Lung (tissue), 11 donors: ENCODE data around the gene SMIM45.

Experiments used
- ATAC-seq: fragments of 200-7000 bp; cut with Tn5 transposase; one replicate; pipeline ENCODE4 v1.9.1; 2020; ENCODE audit warnings: moderate number of reproducible peaks; ENCODE audit not compliant: insufficient read depth, low FRiP score
- DNase-seq, 3 donors: peaks; one replicate each; pipeline ENCODE4 v3.0.0-alpha.2; 2013 to 2017
- H3K27ac ChIP-seq, 2 donors: one replicate each; pipeline ENCODE4 v1.5.1; 2013; ENCODE audit warnings: mild to moderate bottlenecking in 2 of 2, moderate library complexity in 2 of 2, control low read depth in 1 of 2, inconsistent platforms in 1 of 2, low read depth in 1 of 2, low read length in 1 of 2
- H3K27me3 ChIP-seq, 3 donors: one replicate each; pipeline ENCODE4 v1.5.1; 2013; ENCODE audit warnings: low read length in 2 of 3; ENCODE audit not compliant: control insufficient read depth in 3 of 3, insufficient read depth in 3 of 3
- H3K36me3 ChIP-seq, 4 donors: one replicate each; pipeline ENCODE4 v1.5.1; 2013; ENCODE audit warnings: low read length in 4 of 4, mild to moderate bottlenecking in 1 of 4, moderate library complexity in 1 of 4; ENCODE audit not compliant: control insufficient read depth in 4 of 4, insufficient read depth in 4 of 4
- H3K4me1 ChIP-seq, 5 donors: one replicate each; pipeline ENCODE4 v1.5.1; 2013; ENCODE audit warnings: low read length in 5 of 5, mild to moderate bottlenecking in 2 of 5, moderate library complexity in 1 of 5; ENCODE audit not compliant: control insufficient read depth in 5 of 5, insufficient read depth in 5 of 5
- H3K4me3 ChIP-seq: one replicate; pipeline ENCODE4 v1.5.1; 2013; ENCODE audit warnings: mild to moderate bottlenecking, control low read depth, moderate library complexity
- H3K9ac ChIP-seq, 2 donors: one replicate each; pipeline ENCODE4 v1.5.1; 2013; ENCODE audit warnings: low read length in 2 of 2, control low read depth in 1 of 2; ENCODE audit not compliant: insufficient read depth in 1 of 2
- H3K9me3 ChIP-seq, 4 donors: one replicate each; pipeline ENCODE4 v1.5.1; 2013; ENCODE audit warnings: low read length in 3 of 4, mild to moderate bottlenecking in 1 of 4, moderate library complexity in 1 of 4; ENCODE audit not compliant: control insufficient read depth in 4 of 4, insufficient read depth in 3 of 4
- WGBS, 2 donors: extraction: QIAGEN DNeasy Blood & Tissue Kit; methylation state at CpG; one replicate each; pipeline ENCODE4 v1.1.7; 2013; 5-methylcytosine and 5-hydroxymethylcytosine counted together
- TF ChIP-seq, protein P1 (sequence below): IDR thresholded peaks from 2 replicates; pipeline ENCODE4 v1.5.1; 2012; ENCODE audit warnings: mild to moderate bottlenecking; ENCODE audit errors: control extremely low read depth, extremely low read depth
- donor health status: control.
- donor health status: control.
- donor health status: Bipolar disorder and iron deficiency.
- donor health status: healthy.
- donor health status: DM: yes; HTN: yes; CAD: no.

The SMIM45 gene

DNA sequence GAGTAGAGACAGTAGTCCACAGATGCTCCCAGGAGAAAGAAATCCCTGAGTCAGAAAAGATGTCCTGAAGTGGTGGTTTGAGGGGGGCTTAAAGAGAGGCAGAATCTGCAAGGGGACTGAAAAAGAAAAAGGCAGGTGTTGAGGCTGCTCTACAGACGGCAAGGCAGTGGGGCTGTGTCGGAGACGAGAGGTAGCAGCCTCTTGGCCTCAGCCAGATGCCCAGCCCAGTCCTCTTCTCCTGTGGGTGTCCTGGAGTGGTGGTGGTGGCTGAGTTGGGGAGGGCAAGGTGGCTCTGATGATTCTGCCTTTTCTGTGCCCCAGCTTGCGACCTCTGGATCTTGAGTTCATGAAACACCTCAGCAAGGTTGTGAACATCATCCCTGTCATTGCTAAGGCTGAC is 37.3 kb downstream of the SMIM45 start:
- TF ChIP-seq, protein P1, sequence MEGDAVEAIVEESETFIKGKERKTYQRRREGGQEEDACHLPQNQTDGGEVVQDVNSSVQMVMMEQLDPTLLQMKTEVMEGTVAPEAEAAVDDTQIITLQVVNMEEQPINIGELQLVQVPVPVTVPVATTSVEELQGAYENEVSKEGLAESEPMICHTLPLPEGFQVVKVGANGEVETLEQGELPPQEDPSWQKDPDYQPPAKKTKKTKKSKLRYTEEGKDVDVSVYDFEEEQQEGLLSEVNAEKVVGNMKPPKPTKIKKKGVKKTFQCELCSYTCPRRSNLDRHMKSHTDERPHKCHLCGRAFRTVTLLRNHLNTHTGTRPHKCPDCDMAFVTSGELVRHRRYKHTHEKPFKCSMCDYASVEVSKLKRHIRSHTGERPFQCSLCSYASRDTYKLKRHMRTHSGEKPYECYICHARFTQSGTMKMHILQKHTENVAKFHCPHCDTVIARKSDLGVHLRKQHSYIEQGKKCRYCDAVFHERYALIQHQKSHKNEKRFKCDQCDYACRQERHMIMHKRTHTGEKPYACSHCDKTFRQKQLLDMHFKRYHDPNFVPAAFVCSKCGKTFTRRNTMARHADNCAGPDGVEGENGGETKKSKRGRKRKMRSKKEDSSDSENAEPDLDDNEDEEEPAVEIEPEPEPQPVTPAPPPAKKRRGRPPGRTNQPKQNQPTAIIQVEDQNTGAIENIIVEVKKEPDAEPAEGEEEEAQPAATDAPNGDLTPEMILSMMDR, result no peak
- 74 to 83% methylated on average over 4 of the region's 4 CpGs for whole genome bisulfite sequencing, 2 donors
- no peak overlapping the region for H3K4me3 ChIP-seq
- no peaks in the 10 kb centered on the region for H3K36me3 ChIP-seq
- H3K27me3 ChIP-seq, result no peaks in the 10 kb centered on the region
- DNase-seq, result no peak
- no peaks in the 10 kb centered on the region for H3K4me1 ChIP-seq
- no peak overlapping the region for H3K27ac ChIP-seq
- H3K9ac ChIP-seq, result no peak overlapping the region
- H3K9me3 ChIP-seq, result no peaks in the 10 kb centered on the region
- ATAC-seq, result no peak

DNA sequence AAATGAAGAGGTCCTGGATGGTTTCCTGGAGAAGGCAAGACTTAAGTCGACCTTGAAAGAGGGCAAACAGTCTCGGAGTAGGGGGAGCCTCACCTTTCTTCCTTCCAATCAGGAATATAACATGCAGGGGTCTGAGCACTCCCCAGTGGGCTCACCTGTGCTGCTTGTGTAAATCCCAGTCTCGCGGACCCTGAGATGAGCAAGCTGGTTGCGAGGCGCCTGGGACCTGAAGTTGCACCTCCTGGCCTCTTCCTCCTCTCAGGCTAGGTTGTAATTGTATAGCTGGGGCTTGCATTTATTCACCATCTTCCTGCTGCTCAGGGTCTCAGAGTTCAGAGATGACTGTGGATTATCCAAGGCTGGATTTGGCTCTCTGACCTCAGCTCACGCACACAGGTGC is 39.2 kb downstream of the SMIM45 start:
- no peak for DNase-seq
- Histone ChIP-seq H3K9me3 (no peaks in the 10 kb centered on the region), H3K36me3 (no peaks in the 10 kb centered on the region), H3K4me3 (no peak overlapping the region), H3K4me1 (no peaks in the 10 kb centered on the region), H3K27ac (no peak overlapping the region), H3K9ac (no peak overlapping the region), H3K27me3 (no peaks in the 10 kb centered on the region)
- no peak for ATAC-seq
- WGBS, 2 donors, result 95% methylated on average over 7 of the region's 7 CpGs
- TF ChIP-seq, protein P1, result no peak

DNA sequence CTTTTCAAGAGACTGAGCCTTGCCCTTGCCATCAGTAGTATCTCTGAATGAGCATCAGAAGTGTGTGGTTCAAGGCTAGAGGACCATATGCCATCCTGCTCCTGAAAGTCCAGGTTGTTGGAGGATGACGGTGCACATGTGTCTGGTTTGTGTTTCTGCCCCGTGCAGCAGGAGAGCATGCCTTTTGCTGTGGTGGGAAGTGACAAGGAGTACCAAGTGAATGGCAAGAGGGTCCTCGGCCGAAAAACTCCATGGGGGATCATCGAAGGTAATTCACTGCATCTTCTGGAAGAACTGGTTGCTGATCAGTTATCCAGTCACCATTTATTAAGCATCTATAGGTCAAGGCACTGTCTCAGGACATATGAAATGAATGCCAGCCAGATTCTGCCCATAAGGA is 40.5 kb downstream of the SMIM45 start:
- Histone ChIP-seq H3K27me3 (no peaks in the 10 kb centered on the region), H3K27ac (no peak overlapping the region), H3K36me3 (no peaks in the 10 kb centered on the region), H3K4me1 (no peaks in the 10 kb centered on the region), H3K9me3 (no peaks in the 10 kb centered on the region), H3K4me3 (no peak overlapping the region), H3K9ac (no peak overlapping the region)
- no peak for DNase-seq
- ATAC-seq, result no peak
- TF ChIP-seq, protein P1, result no peak
- 91 to 96% methylated on average over 5 of the region's 5 CpGs for WGBS, 2 donors

DNA sequence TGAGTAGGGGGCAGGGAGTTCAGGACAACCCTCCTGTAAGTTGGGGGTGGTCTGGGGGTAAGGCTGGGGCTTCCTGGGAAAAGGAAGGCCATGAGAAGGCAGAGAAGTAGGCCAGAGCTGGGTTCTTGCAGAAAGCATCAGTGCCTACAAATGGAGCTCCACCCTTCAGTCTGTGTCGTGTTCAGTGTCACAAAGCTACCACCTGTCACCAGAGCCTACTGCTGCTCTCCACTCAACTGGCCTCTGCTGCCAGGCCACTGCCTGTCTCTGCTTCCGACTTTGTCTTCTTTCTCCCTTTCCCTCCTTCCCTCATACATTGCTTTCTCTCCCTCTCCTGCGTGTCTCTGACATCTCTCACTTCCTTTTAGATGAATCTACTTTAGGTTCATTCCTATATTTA is 43.3 kb downstream of the SMIM45 start:
- Histone ChIP-seq H3K27ac (no peak overlapping the region), H3K4me3 (no peak overlapping the region), H3K27me3 (no peaks in the 10 kb centered on the region), H3K9ac (no peak overlapping the region), H3K9me3 (no peaks in the 10 kb centered on the region), H3K4me1 (peaks cover 0 to 5% (median 0%) of the 10 kb centered on the region in 5 donors), H3K36me3 (no peaks in the 10 kb centered on the region)
- DNase-seq (no peak), ATAC-seq (no peak)
- TF ChIP-seq, protein P1, result no peak
- WGBS, 2 donors, result 67 to 70% methylated on average over 3 of the region's 3 CpGs
